Measurements from ENCODE around the gene TRIP11.
A peak's percentile ranks its signal among the peaks of the same experiment; 100 is the strongest.

Gene TRIP11

GRCh38 chr14:92041203-92041602, 1.3 kb upstream of the TRIP11 start:
- no peak overlapping the region for H3K27ac ChIP-seq (replicated peaks; ENCODE audit: low read length)

GRCh38 chr14:92040431-92041051, 682 bp upstream of the TRIP11 start:
- Histone ChIP-seq H3K36me3 (replicated peaks in 1 of 2; ENCODE audit: control insufficient read depth in 2 of 2, insufficient read depth in 2 of 2, low read length in 2 of 2) (peaks cover 3 to 6% of the 10 kb centered on the region in 2 donors), H4K91ac (ENCODE audit: low read depth, low read length, poor library complexity) (no peak overlapping the region), H2BK12ac (ENCODE audit: low read length) (no peak overlapping the region), H3K9me3 (replicated peaks in 1 of 2; ENCODE audit: control insufficient read depth in 2 of 2, insufficient read depth in 1 of 2, low read depth in 1 of 2, low read length in 2 of 2) (peaks cover 0 to 2% of the 10 kb centered on the region in 2 donors), H3K4me1 (ENCODE audit: control insufficient read depth in 2 of 2, insufficient read depth in 1 of 2, low read depth in 1 of 2, low read length in 2 of 2) (peaks cover 4 to 9% of the 10 kb centered on the region in 2 donors), H2AFZ (ENCODE audit: low read length) (peak overlapping the region; percentile 95), H2AK5ac (ENCODE audit: low read depth, low read length) (no peak overlapping the region), H3K4ac (ENCODE audit: low read length) (no peak overlapping the region), H3K27me3 (ENCODE audit: control insufficient read depth in 3 of 3, insufficient read depth in 3 of 3, low read depth in 1 of 3, low read length in 3 of 3) (no peaks in the 10 kb centered on the region), H4K8ac (ENCODE audit: low read depth, low read length) (no peak overlapping the region), H2BK15ac (ENCODE audit: low read length) (no peak overlapping the region), H3K27ac (replicated peaks; ENCODE audit: low read length) (peak overlapping the region; percentile 72), H3K14ac (ENCODE audit: low read length) (no peak overlapping the region), H3K4me3 (ENCODE audit: low read length in 2 of 2) (peak overlapping the region; percentile 79 to 94), H3K4me2 (ENCODE audit: insufficient read depth, low read length, poor library complexity, severe bottlenecking) (peak overlapping the region; percentile 59), H2BK120ac (ENCODE audit: low read depth, low read length) (no peak overlapping the region), H2BK5ac (ENCODE audit: low read length) (no peak overlapping the region), H3K18ac (ENCODE audit: low read length) (no peak overlapping the region), H3K79me1 (ENCODE audit: low read depth, low read length) (no peaks in the 10 kb centered on the region), H3K23ac (ENCODE audit: low read depth, low read length, poor library complexity) (no peak overlapping the region), H3K9ac (ENCODE audit: low read depth, low read length, poor library complexity) (peak overlapping the region; percentile 65)
- peak; percentile 8 for DNase-seq (ENCODE audit: low spot score)
- WGBS, 2 donors (ENCODE audit: extremely low coverage in 2 of 2, insufficient read length in 2 of 2, insufficient replicate concordance in 1 of 2), result no CpG with 5 or more reads among the region's 13 CpGs

More at GRCh38 chr14:92041203-92041602, 1.3 kb upstream of the TRIP11 start:
- Histone ChIP-seq H3K4ac (ENCODE audit: low read length) (no peak overlapping the region), H4K91ac (ENCODE audit: low read depth, low read length, poor library complexity) (no peak overlapping the region), H2BK120ac (ENCODE audit: low read depth, low read length) (no peak overlapping the region), H3K4me1 (ENCODE audit: control insufficient read depth in 2 of 2, insufficient read depth in 1 of 2, low read depth in 1 of 2, low read length in 2 of 2) (peaks cover 4 to 9% of the 10 kb centered on the region in 2 donors), H3K9ac (ENCODE audit: low read depth, low read length, poor library complexity) (no peak overlapping the region), H3K4me2 (ENCODE audit: insufficient read depth, low read length, poor library complexity, severe bottlenecking) (no peak overlapping the region), H3K4me3 (ENCODE audit: low read length in 2 of 2) (peak overlapping the region in 1 of 2 donors; percentile 79), H2AFZ (ENCODE audit: low read length) (no peak overlapping the region), H3K27me3 (ENCODE audit: control insufficient read depth in 3 of 3, insufficient read depth in 3 of 3, low read depth in 1 of 3, low read length in 3 of 3) (no peaks in the 10 kb centered on the region), H2BK5ac (ENCODE audit: low read length) (no peak overlapping the region), H2AK5ac (ENCODE audit: low read depth, low read length) (no peak overlapping the region), H4K8ac (ENCODE audit: low read depth, low read length) (no peak overlapping the region), H3K18ac (ENCODE audit: low read length) (no peak overlapping the region), H3K23ac (ENCODE audit: low read depth, low read length, poor library complexity) (no peak overlapping the region), H2BK15ac (ENCODE audit: low read length) (no peak overlapping the region), H3K14ac (ENCODE audit: low read length) (no peak overlapping the region), H3K9me3 (replicated peaks in 1 of 2; ENCODE audit: control insufficient read depth in 2 of 2, insufficient read depth in 1 of 2, low read depth in 1 of 2, low read length in 2 of 2) (peaks cover 0 to 2% of the 10 kb centered on the region in 2 donors), H2BK12ac (ENCODE audit: low read length) (no peak overlapping the region), H3K79me1 (ENCODE audit: low read depth, low read length) (no peaks in the 10 kb centered on the region), H3K36me3 (replicated peaks in 1 of 2; ENCODE audit: control insufficient read depth in 2 of 2, insufficient read depth in 2 of 2, low read length in 2 of 2) (peaks cover 3 to 6% of the 10 kb centered on the region in 2 donors)
- DNase-seq (ENCODE audit: low spot score), result no peak
- WGBS, 2 donors (ENCODE audit: extremely low coverage in 2 of 2, insufficient read length in 2 of 2, insufficient replicate concordance in 1 of 2), result no CpG with 5 or more reads among the region's 10 CpGs

GRCh38 chr14:92039063-92039718, 668 bp downstream of the TRIP11 start:
- Histone ChIP-seq H3K9me3 (replicated peaks in 1 of 2; ENCODE audit: control insufficient read depth in 2 of 2, insufficient read depth in 1 of 2, low read depth in 1 of 2, low read length in 2 of 2) (peaks cover 0 to 6% of the 10 kb centered on the region in 2 donors), H2AFZ (ENCODE audit: low read length) (peak overlapping the region; percentile 95), H3K18ac (ENCODE audit: low read length) (peak overlapping the region; percentile 93), H3K4ac (ENCODE audit: low read length) (no peak overlapping the region), H3K27ac (replicated peaks; ENCODE audit: low read length) (peak overlapping the region; percentile 92), H4K8ac (ENCODE audit: low read depth, low read length) (no peak overlapping the region), H3K23ac (ENCODE audit: low read depth, low read length, poor library complexity) (peak overlapping the region; percentile 95), H3K4me2 (ENCODE audit: insufficient read depth, low read length, poor library complexity, severe bottlenecking) (peak overlapping the region; percentile 71), H3K27me3 (ENCODE audit: control insufficient read depth in 3 of 3, insufficient read depth in 3 of 3, low read depth in 1 of 3, low read length in 3 of 3) (no peaks in the 10 kb centered on the region), H4K91ac (ENCODE audit: low read depth, low read length, poor library complexity) (no peak overlapping the region), H3K4me3 (ENCODE audit: low read length in 2 of 2) (peak overlapping the region; percentile 79 to 94), H2BK15ac (ENCODE audit: low read length) (no peak overlapping the region), H3K36me3 (replicated peaks in 1 of 2; ENCODE audit: control insufficient read depth in 2 of 2, insufficient read depth in 2 of 2, low read length in 2 of 2) (peaks cover 3 to 9% of the 10 kb centered on the region in 2 donors), H3K4me1 (ENCODE audit: control insufficient read depth in 2 of 2, insufficient read depth in 1 of 2, low read depth in 1 of 2, low read length in 2 of 2) (peaks cover 4 to 9% of the 10 kb centered on the region in 2 donors), H2BK12ac (ENCODE audit: low read length) (no peak overlapping the region), H2AK5ac (ENCODE audit: low read depth, low read length) (peak overlapping the region; percentile 74), H3K9ac (ENCODE audit: low read depth, low read length, poor library complexity) (peak overlapping the region; percentile 88), H3K79me1 (ENCODE audit: low read depth, low read length) (no peaks in the 10 kb centered on the region), H3K14ac (ENCODE audit: low read length) (no peak overlapping the region), H2BK120ac (ENCODE audit: low read depth, low read length) (no peak overlapping the region), H2BK5ac (ENCODE audit: low read length) (peak overlapping the region; percentile 93)
- DNase-seq (ENCODE audit: low spot score), result peak; percentile 46
- no CpG with 5 or more reads among the region's 22 CpGs for WGBS, 2 donors (ENCODE audit: extremely low coverage in 2 of 2, insufficient read length in 2 of 2, insufficient replicate concordance in 1 of 2)

GRCh38 chr14:92037989-92038388, 1.9 kb downstream of the TRIP11 start:
- H3K4ac ChIP-seq (ENCODE audit: low read length), result no peak overlapping the region
- WGBS, 2 donors (ENCODE audit: extremely low coverage in 2 of 2, insufficient read length in 2 of 2, insufficient replicate concordance in 1 of 2), result no CpG with 5 or more reads among the region's 3 CpGs
- H3K27ac ChIP-seq (replicated peaks; ENCODE audit: low read length), result no peak overlapping the region
- no peak overlapping the region for H3K23ac ChIP-seq (ENCODE audit: low read depth, low read length, poor library complexity)
- H2BK120ac ChIP-seq (ENCODE audit: low read depth, low read length), result no peak overlapping the region
- peaks cover 3 to 14% of the 10 kb centered on the region in 2 donors for H3K36me3 ChIP-seq (replicated peaks in 1 of 2; ENCODE audit: control insufficient read depth in 2 of 2, insufficient read depth in 2 of 2, low read length in 2 of 2)
- H4K91ac ChIP-seq (ENCODE audit: low read depth, low read length, poor library complexity), result no peak overlapping the region
- H2AK5ac ChIP-seq (ENCODE audit: low read depth, low read length), result no peak overlapping the region
- no peak overlapping the region for H3K9ac ChIP-seq (ENCODE audit: low read depth, low read length, poor library complexity)
- no peak overlapping the region for H3K4me2 ChIP-seq (ENCODE audit: insufficient read depth, low read length, poor library complexity, severe bottlenecking)
- H3K79me1 ChIP-seq (ENCODE audit: low read depth, low read length), result no peaks in the 10 kb centered on the region
- H2BK12ac ChIP-seq (ENCODE audit: low read length), result no peak overlapping the region
- no peak overlapping the region for H2BK15ac ChIP-seq (ENCODE audit: low read length)
- no peak for DNase-seq (ENCODE audit: low spot score)
- no peak overlapping the region for H3K14ac ChIP-seq (ENCODE audit: low read length)
- H2AFZ ChIP-seq (ENCODE audit: low read length), result no peak overlapping the region
- H3K27me3 ChIP-seq (ENCODE audit: control insufficient read depth in 3 of 3, insufficient read depth in 3 of 3, low read depth in 1 of 3, low read length in 3 of 3), result no peaks in the 10 kb centered on the region
- peaks cover 3 to 6% of the 10 kb centered on the region in 2 donors for H3K9me3 ChIP-seq (replicated peaks in 1 of 2; ENCODE audit: control insufficient read depth in 2 of 2, insufficient read depth in 1 of 2, low read depth in 1 of 2, low read length in 2 of 2)
- peak overlapping the region in 1 of 2 donors; percentile 79 for H3K4me3 ChIP-seq (ENCODE audit: low read length in 2 of 2)
- no peak overlapping the region for H2BK5ac ChIP-seq (ENCODE audit: low read length)
- no peak overlapping the region for H4K8ac ChIP-seq (ENCODE audit: low read depth, low read length)
- no peak overlapping the region for H3K18ac ChIP-seq (ENCODE audit: low read length)
- H3K4me1 ChIP-seq (ENCODE audit: control insufficient read depth in 2 of 2, insufficient read depth in 1 of 2, low read depth in 1 of 2, low read length in 2 of 2), result peaks cover 4 to 9% of the 10 kb centered on the region in 2 donors
